Measurements from ENCODE around the gene RNF112. TPM values are rescaled to one million over a fixed set of nuclear protein-coding genes. Genes with fewer than 3 reads are reported as not detected.
"Not testable (repeated sequence)": the region's sequence is repeated elsewhere in the genome, so short reads cannot be mapped to it uniquely, and the experiment has no call there.

The RNF112 gene
- total RNA-seq, 4 donors from 2014 or later = 0.83 to 3.5 (median 2.2) TPM

GRCh38 chr17:19456016-19456927, 45.2 kb downstream of the RNF112 start:
- intact Hi-C loops (cut with DNase I) = no loop called here
- Histone ChIP-seq H3K27ac (no peak overlapping the region), H3K27me3 (no peaks in the 10 kb centered on the region), H3K9me3 (no peaks in the 10 kb centered on the region), H3K36me3 (no peaks in the 10 kb centered on the region), H3K4me3 (replicated peaks in 1 of 3) (no peak overlapping the region), H3K4me1 (peaks cover 0 to 7% of the 10 kb centered on the region in 2 donors)
- no peak for DNase-seq
- WGBS, 2 donors = 70% methylated on average over 6 of the region's 6 CpGs
- TF ChIP-seq CTCF (IDR thresholded peaks at IDR 0.05) (no peak), POLR2A (IDR thresholded peaks at IDR 0.05) (no peak)

- TF ChIP-seq CTCF (IDR thresholded peaks at IDR 0.05) (no peak), POLR2A (IDR thresholded peaks at IDR 0.05) (no peak)
- DNase-seq = no peak
- WGBS, 2 donors = 88% methylated on average over 3 of the region's 3 CpGs
- H3K9me3 ChIP-seq = no peaks in the 10 kb centered on the region
- intact Hi-C loops (cut with DNase I) = no loop called here
- H3K36me3 ChIP-seq = no peaks in the 10 kb centered on the region
- H3K4me1 ChIP-seq = peaks cover 0 to 8% of the 10 kb centered on the region in 2 donors
- no peak overlapping the region for H3K27ac ChIP-seq
- no peak overlapping the region for H3K4me3 ChIP-seq (replicated peaks in 1 of 3)
- H3K27me3 ChIP-seq = no peaks in the 10 kb centered on the region
These were observed 46.0 kb downstream of the RNF112 start for GRCh38 chr17:19457046-19457445.

- Histone ChIP-seq H3K36me3 (no peaks in the 10 kb centered on the region), H3K4me3 (replicated peaks in 1 of 3) (no peak overlapping the region), H3K27me3 (no peaks in the 10 kb centered on the region), H3K9me3 (no peaks in the 10 kb centered on the region), H3K4me1 (peaks cover 0 to 8% of the 10 kb centered on the region in 2 donors), H3K27ac (no peak overlapping the region)
- intact Hi-C loops (cut with DNase I) = no loop called here
- no peak for TF ChIP-seq POLR2A (IDR thresholded peaks at IDR 0.05)
- no peak for TF ChIP-seq CTCF (IDR thresholded peaks at IDR 0.05)
- WGBS, 2 donors = 70 to 71% methylated on average over 5 of the region's 5 CpGs
- DNase-seq = no peak
These were observed 46.8 kb downstream of the RNF112 start for GRCh38 chr17:19457830-19458271.

GRCh38 chr17:19458481-19458880, 47.4 kb downstream of the RNF112 start:
- H3K36me3 ChIP-seq; H3K27me3 ChIP-seq; H3K9me3 ChIP-seq; H3K27ac ChIP-seq; H3K4me3 ChIP-seq (replicated peaks in 1 of 3); H3K4me1 ChIP-seq; intact Hi-C loops (cut with DNase I); DNase-seq: not testable (repeated sequence)
- WGBS, 2 donors = 93 to 96% methylated on average over 6 of the region's 6 CpGs

GRCh38 chr17:19459018-19459655, 48.1 kb downstream of the RNF112 start:
- 81 to 86% methylated on average over 1 of the region's 1 CpG for WGBS, 2 donors
- H3K27me3 ChIP-seq; H3K36me3 ChIP-seq; H3K4me3 ChIP-seq (replicated peaks in 1 of 3); intact Hi-C loops (cut with DNase I); DNase-seq; H3K27ac ChIP-seq; H3K4me1 ChIP-seq; H3K9me3 ChIP-seq: not testable (repeated sequence)

- intact Hi-C loops (cut with DNase I) = no loop called here
- H3K27ac ChIP-seq = no peak overlapping the region
- WGBS, 2 donors = 77 to 85% methylated on average over 3 of the region's 3 CpGs
These were observed 49.7 kb downstream of the RNF112 start for GRCh38 chr17:19460700-19461099.

More at GRCh38 chr17:19460700-19461099, 49.7 kb downstream of the RNF112 start:
- H3K36me3 ChIP-seq = no peaks in the 10 kb centered on the region
- no peak for TF ChIP-seq CTCF (IDR thresholded peaks at IDR 0.05)
- no peak for TF ChIP-seq POLR2A (IDR thresholded peaks at IDR 0.05)
- H3K4me3 ChIP-seq (replicated peaks in 1 of 3) = no peak overlapping the region
- H3K9me3 ChIP-seq = no peaks in the 10 kb centered on the region
- H3K4me1 ChIP-seq = peaks cover 0 to 8% of the 10 kb centered on the region in 2 donors
- DNase-seq = no peak
- no peaks in the 10 kb centered on the region for H3K27me3 ChIP-seq
